Stimulated activated CD4-positive, alpha-beta T cell treated with anti-CD3 and anti-CD28 coated beads, TNF-alpha, amount 100 ng/mL, for 4 hours (primary cell): ENCODE data around the gene ERG.

ENCODE experiments used
- DNase-seq, 3 experiments: peaks; one replicate each; pipeline ENCODE4 v3.0.0-alpha.2; 2020; ENCODE audit warnings: low read depth in 3 of 3

Gene ERG

DNA sequence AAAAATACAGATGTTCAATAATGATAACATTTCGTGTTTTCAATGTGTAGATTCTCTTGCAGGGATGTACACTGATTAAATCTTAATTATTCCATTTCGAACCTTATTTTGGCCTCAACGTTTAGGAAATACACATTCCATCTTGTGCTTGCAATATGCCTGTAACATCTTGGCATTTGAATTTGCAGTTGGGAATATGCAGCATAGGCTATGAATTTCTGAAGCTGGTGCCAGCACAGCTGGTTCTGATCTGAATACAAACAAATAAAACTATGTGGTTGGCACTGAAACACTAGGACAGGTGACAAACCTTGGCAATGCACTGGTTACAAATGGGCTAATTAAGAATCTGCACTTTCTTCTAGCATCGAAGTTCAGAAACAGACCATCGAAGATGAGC lies 108.4 kb downstream of the ERG start:
- DNase-seq: no peak

DNA sequence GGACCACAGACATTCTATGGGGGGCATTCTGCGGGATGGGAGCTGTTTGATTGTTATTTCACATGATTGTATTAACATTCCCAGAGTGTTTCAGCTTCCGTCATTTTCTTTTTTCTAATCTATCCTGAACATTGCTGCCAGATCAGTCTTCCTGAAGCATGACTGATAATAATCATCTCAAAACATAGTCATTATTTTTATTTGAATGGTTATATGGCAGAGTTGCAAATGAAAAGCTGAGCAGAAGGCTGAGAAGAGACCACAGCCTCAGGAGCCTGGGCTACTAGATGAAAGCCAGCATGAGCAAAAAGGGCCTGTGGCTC lies 109.0 kb downstream of the ERG start:
- DNase-seq: no peak

DNA sequence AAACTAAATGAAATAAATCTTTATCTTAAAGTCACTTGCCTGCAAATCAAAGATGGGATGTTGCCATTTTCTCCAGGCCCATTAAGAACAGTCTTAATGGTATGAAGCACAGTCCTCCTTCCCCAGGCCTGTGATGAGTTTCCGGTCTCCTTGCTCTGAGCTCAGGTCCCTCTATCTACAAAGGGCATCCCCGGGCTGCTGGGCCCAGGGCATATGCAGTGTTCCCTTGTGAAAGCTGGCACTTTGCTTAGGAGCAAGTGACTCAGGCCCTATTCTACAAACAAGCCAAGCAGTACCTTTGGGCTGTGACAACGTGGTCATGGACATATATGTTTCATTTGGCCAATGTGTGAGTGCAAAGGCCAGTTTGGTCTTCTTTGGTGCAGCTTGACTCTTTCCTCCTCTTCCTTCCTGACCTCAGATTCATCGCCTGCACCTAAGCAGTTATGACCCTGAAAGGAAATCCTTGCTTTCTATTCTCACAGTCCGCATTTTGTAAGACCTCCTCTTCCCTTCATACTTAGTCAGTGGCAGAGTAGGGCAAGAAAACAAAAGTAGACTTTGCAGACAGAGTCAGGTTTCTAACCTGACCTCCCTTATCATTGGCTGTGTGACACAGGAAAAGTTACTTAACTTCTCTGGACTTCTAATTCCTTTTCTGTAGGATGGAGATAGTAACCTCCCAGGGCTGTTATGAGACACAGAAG lies 109.5 kb downstream of the ERG start:
- DNase-seq: no peak

DNA sequence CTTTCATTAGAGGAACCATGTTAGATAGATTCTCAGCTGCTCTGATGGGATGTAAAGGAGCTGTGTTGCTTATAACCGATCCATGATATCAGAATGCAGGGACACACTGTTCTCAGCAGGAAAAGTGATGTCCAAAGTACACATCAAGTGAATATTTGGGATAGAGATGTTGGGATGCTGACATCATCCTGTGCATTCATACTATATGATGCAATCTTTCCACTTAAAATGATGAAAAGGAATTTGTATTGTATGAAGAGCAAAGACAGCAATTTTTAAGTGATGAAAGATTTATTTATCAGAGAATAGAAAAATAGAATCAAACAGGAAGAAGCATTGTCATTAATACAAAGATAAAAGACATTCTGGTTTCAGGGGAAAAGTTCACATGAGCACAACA lies 110.1 kb downstream of the ERG start:
- DNase-seq: no peak

DNA sequence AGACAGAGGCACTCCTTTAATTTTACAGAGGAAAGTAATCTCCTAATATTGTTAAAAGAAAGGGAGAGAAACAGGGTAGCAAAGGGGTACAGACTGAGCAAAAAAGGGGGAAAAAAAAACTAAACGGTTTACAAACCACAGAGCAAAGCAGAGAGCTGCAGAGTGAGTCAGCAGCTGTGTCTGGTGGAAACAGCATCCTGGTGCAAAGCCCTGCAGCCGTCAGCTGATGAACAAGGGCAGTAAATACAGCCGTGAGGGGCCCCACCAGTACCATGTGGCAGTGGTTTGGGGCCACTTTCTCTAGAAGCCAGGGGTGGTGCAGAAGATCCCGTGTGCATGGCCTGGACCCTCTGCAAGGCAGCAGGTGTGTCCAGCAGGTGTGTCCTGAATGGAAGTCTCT lies 111.3 kb downstream of the ERG start:
- no peak for DNase-seq

DNA sequence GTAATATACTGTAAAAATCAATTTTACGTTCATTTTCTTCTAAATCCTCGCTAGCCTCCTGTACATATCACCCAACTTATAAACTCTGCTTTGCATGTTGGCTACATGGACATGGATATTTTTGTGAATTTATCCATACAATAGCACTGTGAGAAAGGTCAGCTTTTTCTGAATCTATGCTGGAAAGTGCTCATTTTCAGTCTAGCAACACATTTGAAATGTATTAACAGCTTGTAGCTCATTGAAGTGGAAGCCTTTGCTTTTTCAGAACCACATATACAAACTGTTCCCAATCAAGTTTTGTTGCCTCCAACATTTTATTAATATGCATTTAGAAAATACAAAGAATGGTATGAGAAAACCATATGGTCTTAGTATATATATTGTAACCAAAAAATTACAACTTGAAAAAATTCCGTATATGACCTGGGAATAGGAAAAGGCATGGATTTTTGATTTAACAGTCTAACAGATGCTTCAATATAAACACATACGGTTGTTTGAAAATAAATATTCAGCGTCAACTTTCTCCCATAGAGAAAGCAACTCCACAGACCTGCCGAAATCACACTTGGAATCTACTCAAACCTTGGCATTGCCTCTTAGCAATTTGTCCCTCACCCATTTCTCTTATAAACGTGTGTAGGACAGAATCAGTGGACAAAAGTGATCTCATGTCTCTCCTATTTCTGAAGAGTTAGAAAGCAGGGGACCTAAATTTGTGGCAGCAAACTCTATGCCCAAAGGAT lies 112.7 kb downstream of the ERG start:
- no peak for DNase-seq

DNA sequence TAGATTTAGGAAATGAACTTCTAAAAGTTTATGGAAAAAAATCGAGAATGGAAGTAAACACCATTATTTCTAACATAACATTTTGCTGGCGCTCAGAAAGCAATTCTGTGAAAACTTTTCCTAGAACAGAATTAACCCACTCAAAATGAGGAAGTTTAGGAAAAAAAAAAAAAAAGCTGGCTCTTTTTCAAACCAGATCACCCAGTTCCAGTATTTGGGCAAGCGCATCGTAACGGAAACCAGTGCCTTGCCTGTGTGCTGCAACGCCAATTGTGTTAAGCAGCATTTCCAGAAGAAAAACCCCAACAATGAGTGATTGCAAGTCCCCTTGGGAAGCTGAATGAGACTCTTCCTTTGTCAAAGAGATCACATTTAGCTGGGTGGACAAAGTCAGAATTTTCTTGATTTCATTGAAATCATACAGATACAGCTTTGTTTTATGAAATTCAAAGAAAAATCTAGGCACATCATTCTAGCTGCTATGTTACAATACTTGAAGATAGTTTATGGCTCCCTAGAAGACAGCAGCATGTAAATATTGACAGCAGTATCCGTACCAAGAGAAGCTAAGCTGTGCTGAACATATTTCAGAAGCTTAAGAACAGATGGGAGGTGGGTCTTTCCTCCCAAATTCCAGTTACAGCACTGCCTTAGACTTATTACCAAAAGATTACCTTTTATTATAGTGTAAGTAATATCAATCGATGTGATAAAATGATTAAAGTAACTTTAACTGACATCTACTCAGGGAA lies 113.4 kb downstream of the ERG start:
- no peak for DNase-seq

DNA sequence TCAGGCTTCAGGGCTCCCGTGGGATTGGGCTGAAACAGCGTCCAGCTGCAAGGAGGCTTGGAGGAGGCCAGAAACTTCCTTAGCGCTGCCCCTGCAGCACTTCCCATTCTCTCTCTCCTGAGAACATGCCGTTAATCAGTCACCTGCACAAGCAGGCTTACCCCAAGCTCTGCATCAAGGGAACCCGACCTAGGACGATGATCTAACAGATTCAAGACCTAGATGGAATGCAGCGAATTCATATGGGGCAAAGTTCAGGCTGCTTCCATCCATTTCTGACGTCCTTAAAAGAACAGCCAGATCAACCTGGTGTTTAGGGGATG lies 114.1 kb downstream of the ERG start:
- DNase-seq: no peak

DNA sequence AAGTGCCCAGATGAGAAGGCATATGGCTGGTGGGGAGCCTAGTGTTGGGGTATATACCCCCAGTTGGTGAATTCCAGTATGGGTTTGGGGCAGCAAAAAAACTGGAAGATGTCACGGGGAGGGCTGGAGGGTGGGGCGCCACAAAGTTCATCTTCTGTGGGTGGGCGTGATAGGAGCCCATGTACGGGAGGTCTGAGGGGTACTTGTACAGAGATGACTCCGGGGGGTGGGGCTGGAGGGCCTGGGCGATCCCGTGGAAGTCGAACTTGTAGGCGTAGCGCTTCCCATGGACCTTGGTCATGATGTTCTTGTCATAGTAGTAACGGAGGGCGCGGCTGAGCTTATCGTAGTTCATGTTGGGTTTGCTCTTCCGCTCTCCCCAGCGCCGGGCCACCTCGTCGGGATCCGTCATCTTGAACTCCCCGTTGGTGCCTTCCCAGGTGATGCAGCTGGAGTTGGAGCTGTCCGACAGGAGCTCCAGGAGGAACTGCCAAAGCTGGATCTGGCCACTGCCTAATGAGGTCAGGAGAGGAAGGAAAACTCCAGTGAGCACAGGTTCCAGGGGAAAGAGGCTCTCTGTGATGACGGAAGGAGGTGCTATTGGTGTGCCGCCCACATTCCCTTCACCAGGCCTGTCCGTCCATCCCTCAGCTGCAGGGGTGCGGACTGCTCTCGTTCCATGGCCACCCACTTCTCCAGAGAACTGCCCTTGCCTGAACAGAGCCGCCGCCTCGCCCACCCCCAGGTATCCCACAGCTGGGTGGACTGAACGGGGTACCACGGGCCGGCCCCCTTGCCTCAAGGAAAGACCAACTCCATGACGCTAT lies 114.7 kb downstream of the ERG start:
- no peak for DNase-seq

DNA sequence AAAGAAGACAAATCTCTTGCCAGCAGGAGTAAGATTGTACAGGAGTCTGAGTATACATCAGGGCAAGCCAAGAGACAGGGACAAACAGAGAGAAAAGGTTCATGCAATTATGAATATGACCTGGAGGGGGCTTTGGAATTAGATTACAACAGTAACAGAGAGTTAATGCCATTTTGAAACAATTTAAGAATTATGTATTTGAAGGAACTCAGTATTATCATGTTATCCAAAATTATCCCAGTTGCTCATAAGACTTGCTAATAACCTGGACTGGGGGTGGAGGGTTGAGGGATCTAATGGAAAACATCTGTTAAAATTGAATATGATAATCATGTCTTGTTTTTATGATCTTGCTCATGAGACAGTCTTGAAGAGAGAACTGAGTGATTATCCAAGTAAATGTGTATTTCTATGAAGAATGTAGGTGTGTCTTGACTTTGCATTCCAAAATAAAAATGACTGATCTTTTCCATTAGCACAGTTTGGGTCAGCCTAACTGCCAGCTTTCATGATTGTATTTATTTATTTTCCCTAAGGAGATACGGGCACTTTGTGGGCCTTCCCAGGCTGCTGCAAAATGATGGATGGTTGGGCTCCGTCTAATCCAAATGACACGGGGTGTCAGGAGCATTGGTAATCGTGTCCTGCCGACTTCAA lies 117.7 kb downstream of the ERG start:
- DNase-seq: no peak

DNA sequence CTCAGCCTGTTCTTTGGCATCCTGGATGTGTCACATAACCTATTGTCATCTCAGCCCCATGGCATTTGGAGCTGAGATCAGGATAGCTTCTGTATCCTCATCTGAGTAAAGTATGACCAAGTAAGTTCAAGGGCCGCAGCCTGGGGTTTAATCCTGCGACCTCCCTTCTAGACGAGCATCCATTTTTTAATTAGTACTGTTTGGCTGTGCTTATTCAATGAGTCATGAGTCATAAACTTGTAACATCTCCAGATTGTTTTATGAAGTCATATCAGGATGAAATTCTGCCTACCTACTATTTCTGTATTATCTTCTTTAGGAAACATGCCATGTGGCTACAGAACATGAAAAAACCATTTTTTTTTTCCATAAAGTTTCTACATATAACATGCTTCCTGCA lies 119.1 kb downstream of the ERG start:
- DNase-seq: no peak

DNA sequence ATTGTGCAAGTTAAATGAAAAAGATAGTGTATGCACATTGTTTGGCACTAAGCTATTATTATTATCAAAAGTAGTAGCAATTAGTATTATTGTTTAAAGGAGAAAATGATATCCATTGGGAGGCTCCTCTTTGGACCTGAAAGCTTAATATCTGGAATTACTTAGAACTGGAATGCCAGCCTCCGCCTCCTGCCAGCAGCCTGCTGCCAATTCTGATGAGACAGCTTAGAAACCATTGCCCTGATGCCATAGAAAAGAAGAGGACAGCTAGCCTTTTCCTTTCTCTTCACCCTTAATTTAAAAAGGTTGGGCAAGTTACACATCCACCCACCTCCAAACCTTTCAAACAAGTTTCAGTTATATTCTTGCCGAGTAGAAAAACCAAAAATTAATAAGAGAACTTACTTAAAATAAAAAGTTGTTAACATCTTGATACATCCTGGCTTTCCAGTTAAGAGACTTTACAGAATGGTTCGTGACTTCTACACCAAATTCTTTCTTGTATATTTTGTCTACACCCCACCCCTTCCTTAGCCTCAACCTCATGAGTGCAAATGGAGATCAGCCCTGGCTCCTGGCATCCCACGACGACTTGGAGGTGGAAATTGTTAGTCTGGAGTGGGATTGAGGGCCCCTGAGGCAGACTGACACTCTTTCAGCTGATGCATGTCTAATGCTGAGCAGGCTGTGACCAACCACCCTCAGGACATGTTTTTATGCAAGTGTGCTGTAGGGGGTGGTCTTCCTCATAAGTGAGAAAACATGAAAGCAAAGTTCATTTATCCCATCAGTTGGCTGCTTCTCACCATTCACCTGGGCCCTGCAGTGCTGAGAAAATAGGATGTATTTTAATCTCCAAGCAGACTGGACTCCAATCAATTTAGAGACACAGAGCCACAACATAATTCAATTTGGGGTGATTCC lies 120.8 kb downstream of the ERG start:
- DNase-seq: no peak

DNA sequence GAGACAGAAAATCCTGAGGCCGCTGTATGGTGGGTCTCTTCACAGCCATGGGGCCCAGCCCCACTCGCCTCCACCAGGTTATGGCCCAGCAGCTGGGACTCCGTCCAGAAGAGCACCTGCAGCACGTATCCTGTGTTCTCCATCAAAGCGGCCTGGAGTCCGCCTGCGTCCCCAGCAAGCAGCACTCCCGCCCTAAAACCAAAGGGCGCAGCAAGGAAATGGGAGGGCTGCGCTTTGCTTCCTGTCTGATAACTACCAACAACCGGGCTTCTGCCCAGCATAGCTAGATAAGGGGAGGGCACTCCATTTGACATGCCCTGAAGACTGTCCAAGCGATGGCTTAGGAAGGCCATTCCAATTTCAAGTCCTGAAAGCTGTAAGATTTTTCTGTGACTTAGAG lies 121.6 kb downstream of the ERG start:
- no peak for DNase-seq

DNA sequence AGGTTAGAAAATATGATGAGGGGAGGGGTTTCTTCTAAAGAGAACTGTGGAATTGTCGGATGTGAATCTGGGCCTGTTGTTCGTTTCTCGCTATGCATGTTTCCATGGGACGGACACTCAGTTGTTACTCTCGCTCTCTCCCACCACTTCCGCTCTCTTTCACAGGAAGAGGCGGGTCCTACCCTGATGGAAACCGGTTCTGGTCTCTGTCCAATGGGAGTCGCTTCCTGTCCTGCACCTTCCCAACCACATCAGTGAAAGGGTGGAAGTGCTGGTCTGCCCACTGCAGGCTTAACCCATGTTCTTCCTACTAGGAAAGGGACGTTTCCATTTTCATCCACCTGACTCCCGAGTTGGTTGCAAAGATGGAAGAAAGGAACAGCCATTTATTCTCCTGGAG lies 122.0 kb downstream of the ERG start:
- DNase-seq: no peak

DNA sequence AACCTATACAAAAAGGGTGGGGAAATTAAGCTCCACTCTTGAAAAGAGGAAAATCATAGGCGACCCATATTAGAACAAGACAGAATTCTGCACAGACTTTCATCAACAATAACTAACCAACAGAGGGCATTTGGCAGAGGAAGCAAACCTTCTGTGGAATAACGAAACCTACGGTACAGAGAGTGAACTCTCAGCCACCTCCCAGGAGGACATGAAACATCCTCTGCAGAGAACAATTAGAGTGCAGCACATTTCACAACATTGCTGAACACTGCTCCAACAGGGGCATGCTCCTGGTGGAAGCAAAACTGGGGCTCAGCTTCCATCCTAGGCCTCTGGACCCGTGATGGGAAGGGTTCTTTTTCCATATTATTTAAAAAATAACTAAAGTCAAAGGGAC lies 130.6 kb downstream of the ERG start:
- no peak for DNase-seq

DNA sequence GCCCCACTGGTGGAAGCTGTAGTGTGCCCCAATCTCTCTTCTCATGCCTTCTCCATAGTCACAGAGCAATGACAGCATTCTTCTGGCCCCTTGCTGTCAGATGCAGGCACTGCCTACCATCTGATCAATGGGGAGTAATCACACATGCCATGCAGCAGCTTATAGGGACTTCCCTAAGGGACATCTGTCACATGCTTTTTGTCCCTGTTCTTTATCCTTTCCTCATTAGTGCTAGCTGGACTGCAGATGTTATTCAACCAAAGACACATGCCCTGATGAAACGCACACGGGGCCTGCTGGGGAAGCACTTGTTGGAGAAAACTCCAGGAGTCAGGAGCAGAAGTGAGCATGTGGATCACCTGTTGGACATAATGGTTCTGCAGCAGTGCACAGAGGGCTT lies 132.8 kb downstream of the ERG start:
- DNase-seq: no peak

DNA sequence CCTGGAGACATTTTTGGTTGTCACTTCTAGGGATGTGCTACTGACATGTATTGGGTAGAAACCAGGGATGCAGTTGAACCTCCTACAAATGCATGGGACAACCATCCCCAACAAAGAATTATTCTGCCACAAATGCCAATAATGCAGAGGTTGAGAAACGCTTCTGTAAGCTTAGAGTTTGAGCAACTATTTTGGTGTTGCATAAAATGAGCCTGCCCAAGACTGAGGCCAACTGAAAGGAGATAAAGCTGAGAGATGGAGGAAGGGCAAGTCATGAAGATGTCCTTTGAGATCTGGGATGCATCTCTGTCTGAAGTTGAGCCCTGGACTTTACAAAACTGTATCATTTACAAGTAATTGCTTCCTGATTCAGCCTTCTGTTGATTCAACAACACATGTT lies 134.6 kb downstream of the ERG start:
- no peak for DNase-seq

DNA sequence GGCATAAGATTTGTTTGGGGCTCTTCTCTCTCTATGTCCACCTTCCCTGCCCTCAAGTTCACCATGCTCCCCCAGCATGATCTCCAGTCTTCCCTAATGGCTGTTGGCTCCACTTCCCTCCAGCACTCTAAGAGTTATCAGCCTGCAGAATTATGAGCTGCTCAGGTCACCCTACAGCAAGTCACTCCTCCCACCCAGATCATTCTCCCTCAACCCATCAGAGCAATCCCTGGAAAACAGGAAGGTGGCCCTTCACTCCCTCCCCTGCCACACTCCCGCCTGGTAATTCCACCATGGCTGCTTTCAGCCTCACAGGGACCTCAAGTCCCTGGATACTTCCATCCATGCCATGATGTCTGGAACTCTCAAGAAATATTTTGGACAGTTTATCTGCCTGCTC lies 137.0 kb downstream of the ERG start:
- no peak for DNase-seq

DNA sequence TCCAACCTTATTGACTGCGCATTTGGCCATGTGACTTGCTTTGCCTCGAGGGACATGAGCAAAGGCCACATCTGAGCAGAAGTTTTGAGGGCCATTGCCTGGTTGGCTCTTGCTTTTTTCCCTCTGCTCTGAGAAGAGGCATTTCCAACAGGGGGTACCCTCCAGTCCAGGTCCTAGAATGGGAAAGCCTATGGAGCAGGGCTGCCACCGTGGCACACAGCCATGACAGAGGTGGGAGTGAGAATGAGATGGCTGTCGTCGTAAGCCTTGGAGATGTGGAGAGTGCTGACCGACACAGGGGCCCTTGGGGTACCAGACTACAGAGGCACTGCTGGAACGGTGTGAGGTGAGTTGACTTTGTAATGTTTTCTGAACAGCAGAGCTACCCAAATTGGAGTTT lies 138.4 kb downstream of the ERG start:
- no peak for DNase-seq

DNA sequence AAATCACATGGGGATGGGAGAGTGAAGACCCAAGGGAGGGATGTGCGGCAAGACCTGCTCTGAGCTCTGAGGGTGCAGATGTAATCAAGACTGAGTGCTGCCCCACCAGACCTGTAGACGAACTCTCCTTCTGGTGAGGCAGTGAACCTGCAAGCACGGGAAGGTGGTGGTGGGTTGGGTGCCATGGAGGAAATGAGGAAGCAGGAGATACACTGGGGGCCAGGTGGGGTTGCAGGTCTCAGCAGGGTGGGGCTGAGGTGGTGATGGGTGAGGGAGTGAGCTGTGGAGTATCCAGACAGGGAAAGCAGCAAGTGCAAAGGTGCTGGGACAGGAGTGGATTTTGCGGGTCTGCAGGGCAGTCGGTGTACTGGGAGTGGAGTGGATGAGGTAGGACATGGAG lies 139.2 kb downstream of the ERG start:
- no peak for DNase-seq

DNA sequence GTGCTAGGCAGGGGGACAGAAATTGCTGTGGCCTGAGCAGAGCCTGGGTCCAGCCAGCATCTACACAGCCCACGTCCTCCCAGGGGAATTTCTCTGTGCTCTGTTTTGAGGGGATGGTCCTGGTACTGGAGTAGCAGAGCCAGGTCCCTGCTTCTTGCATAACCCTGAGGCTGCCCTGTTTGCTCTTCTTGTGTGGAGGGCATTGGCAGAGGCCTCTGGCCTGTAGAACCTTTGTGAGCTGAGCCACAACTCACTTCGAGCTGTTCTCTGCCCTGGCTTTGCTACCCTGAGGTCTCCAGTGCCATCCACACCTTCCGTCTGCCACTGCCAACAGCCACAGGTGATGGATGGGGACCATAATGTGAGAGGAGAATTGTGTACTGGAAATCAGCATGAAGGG lies 139.6 kb downstream of the ERG start:
- no peak for DNase-seq
